ENCODE results near the gene PHTF2. TPM values are rescaled to one million over a fixed set of nuclear protein-coding genes. Genes with fewer than 3 reads are reported as not detected.

PHTF2 gene
- total and polyA plus RNA-seq, 7 donors: 16.7 to 101 (median 51.7) TPM

GRCh38 chr7:77888998-77889397 lies 90.4 kb downstream of the PHTF2 start:
- H3K27ac ChIP-seq: peak overlapping the region; percentile 71
- ATAC-seq: no peak
- no peaks in the 10 kb centered on the region for H3K27me3 ChIP-seq (ENCODE audit: insufficient read depth in 3 of 3, low read length in 2 of 3)
- TF ChIP-seq CTCF (IDR thresholded peaks at IDR 0.05): no peak
- intact Hi-C loops (cut with DNase I): loop anchor here in 1 of 2 donors (10.0 kb wide), 1 partner anchor 94 kb away; the partner anchor contains the start of genes PHTF2 and TMEM60
- no peak for DNase-seq
- H3K36me3 ChIP-seq (ENCODE audit: insufficient read depth in 1 of 2, low read depth in 1 of 2): no peaks in the 10 kb centered on the region
- WGBS, 3 donors: 90 to 100% (median 97%) methylated on average over 1 of the region's 1 CpG
- H3K4me1 ChIP-seq: peaks cover 26% of the 10 kb centered on the region
- no peak overlapping the region for H3K4me3 ChIP-seq
- no peaks in the 10 kb centered on the region for H3K9me3 ChIP-seq

GRCh38 chr7:77893813-77894212 lies 95.2 kb downstream of the PHTF2 start:
- WGBS, 3 donors: 93 to 96% (median 94%) methylated on average over 3 of the region's 3 CpGs
- H3K27me3 ChIP-seq (ENCODE audit: insufficient read depth in 3 of 3, low read length in 2 of 3): no peaks in the 10 kb centered on the region
- no peak overlapping the region for H3K4me3 ChIP-seq
- DNase-seq (no peak), ATAC-seq (no peak)
- no peak for TF ChIP-seq CTCF (IDR thresholded peaks at IDR 0.05)
- no peaks in the 10 kb centered on the region for H3K36me3 ChIP-seq (ENCODE audit: insufficient read depth in 1 of 2, low read depth in 1 of 2)
- H3K9me3 ChIP-seq: no peaks in the 10 kb centered on the region
- peaks cover 3% of the 10 kb centered on the region for H3K4me1 ChIP-seq
- intact Hi-C loops (cut with DNase I): no loop called here
- no peak overlapping the region for H3K27ac ChIP-seq

GRCh38 chr7:77894574-77895091 lies 96.1 kb downstream of the PHTF2 start:
- H3K36me3 ChIP-seq (ENCODE audit: insufficient read depth in 1 of 2, low read depth in 1 of 2): no peaks in the 10 kb centered on the region
- H3K9me3 ChIP-seq: no peaks in the 10 kb centered on the region
- no peak overlapping the region for H3K4me3 ChIP-seq
- H3K27ac ChIP-seq: no peak overlapping the region
- 95 to 96% (median 95%) methylated on average over 2 of the region's 2 CpGs for WGBS, 3 donors
- no peak for DNase-seq
- no peak for ATAC-seq
- no peak for TF ChIP-seq CTCF (IDR thresholded peaks at IDR 0.05)
- H3K27me3 ChIP-seq (ENCODE audit: insufficient read depth in 3 of 3, low read length in 2 of 3): no peaks in the 10 kb centered on the region
- intact Hi-C loops (cut with DNase I): no loop called here
- no peaks in the 10 kb centered on the region for H3K4me1 ChIP-seq

- TF ChIP-seq CTCF (IDR thresholded peaks at IDR 0.05): no peak
- H3K27me3 ChIP-seq (ENCODE audit: insufficient read depth in 3 of 3, low read length in 2 of 3): no peaks in the 10 kb centered on the region
- no peak overlapping the region for H3K4me3 ChIP-seq
- DNase-seq (no peak), ATAC-seq (no peak)
- no peaks in the 10 kb centered on the region for H3K9me3 ChIP-seq
- H3K36me3 ChIP-seq (ENCODE audit: insufficient read depth in 1 of 2, low read depth in 1 of 2): peaks cover 0 to 3% of the 10 kb centered on the region in 2 donors
- intact Hi-C loops (cut with DNase I): no loop called here
- WGBS, 3 donors: 92 to 98% (median 97%) methylated on average over 3 of the region's 3 CpGs
- no peaks in the 10 kb centered on the region for H3K4me1 ChIP-seq
- no peak overlapping the region for H3K27ac ChIP-seq
Measured at GRCh38 chr7:77895905-77896304, 97.3 kb downstream of the PHTF2 start.

GRCh38 chr7:77897004-77897547 lies 98.5 kb downstream of the PHTF2 start:
- no peak for DNase-seq
- Histone ChIP-seq H3K27me3 (ENCODE audit: insufficient read depth in 3 of 3, low read length in 2 of 3) (no peaks in the 10 kb centered on the region), H3K36me3 (ENCODE audit: insufficient read depth in 1 of 2, low read depth in 1 of 2) (peaks cover 0 to 15% of the 10 kb centered on the region in 2 donors), H3K9me3 (no peaks in the 10 kb centered on the region), H3K4me1 (no peaks in the 10 kb centered on the region), H3K27ac (no peak overlapping the region), H3K4me3 (no peak overlapping the region)
- intact Hi-C loops (cut with DNase I): no loop called here
- 98% methylated on average over 1 of the region's 1 CpG for WGBS, 3 donors
- TF ChIP-seq CTCF (IDR thresholded peaks at IDR 0.05): no peak
- ATAC-seq: no peak

All from psoas muscle (tissue), 8 donors.